Type B pancreatic cell (in vitro differentiated cells): ENCODE results near the gene ZSCAN5B. TPM values are rescaled to one million over a fixed set of nuclear protein-coding genes. Genes with fewer than 3 reads are reported as not detected.

Source experiments
- DNase-seq: peaks from one replicate; pipeline ENCODE4 v3.0.0; 2021; ENCODE audit warnings: mixed read lengths; ENCODE audit not compliant: unreplicated experiment; ENCODE audit errors: extremely low spot score
- H3K27ac Mint-ChIP-seq: 2 replicates; pipeline ENCODE4 v1.8.0; 2021; ENCODE audit warnings: mild to moderate bottlenecking, mixed read lengths
- H3K27me3 Mint-ChIP-seq: 2 replicates; pipeline ENCODE4 v1.8.0; 2021; ENCODE audit warnings: mixed read lengths
- H3K36me3 Mint-ChIP-seq: 2 replicates; pipeline ENCODE4 v1.8.0; 2021; ENCODE audit warnings: mixed read lengths
- H3K4me1 Mint-ChIP-seq: one replicate; pipeline ENCODE4 v1.8.0; 2021; ENCODE audit warnings: mixed read lengths; ENCODE audit not compliant: unreplicated experiment
- H3K4me3 Mint-ChIP-seq: 2 replicates; pipeline ENCODE4 v1.8.0; 2021; ENCODE audit warnings: mild to moderate bottlenecking, mixed read lengths
- H3K9me3 Mint-ChIP-seq: 2 replicates; pipeline ENCODE4 v1.8.0; 2021; ENCODE audit warnings: mixed read lengths
- CTCF ChIP-seq: fragments of 200-600 bp; sonication (generic); conservative IDR thresholded peaks from 2 replicates; pipeline ENCODE4 v1.5.0; 2021; ENCODE audit warnings: antibody characterized with exemption, mild to moderate bottlenecking
- total RNA-seq: library from RNA; stranded (reverse); gene quantifications from 2 replicates; pipeline ENCODE4 v1.2.1, GENCODE V29; 2021; ENCODE audit warnings: low replicate concordance

ZSCAN5B gene
- total RNA-seq, 1 donor from 2014 or later, result not detected

- no peak for TF ChIP-seq CTCF
- H3K27me3 Mint-ChIP-seq, result no peaks in the 10 kb centered on the region
- no peak overlapping the region for H3K27ac Mint-ChIP-seq
- H3K4me1 Mint-ChIP-seq, result peaks cover 14% of the 10 kb centered on the region
- no peaks in the 10 kb centered on the region for H3K9me3 Mint-ChIP-seq
- peaks cover 17% of the 10 kb centered on the region for H3K36me3 Mint-ChIP-seq
- DNase-seq, result no peak
- no peak overlapping the region for H3K4me3 Mint-ChIP-seq
These were observed 50.3 kb downstream of the ZSCAN5B start for GRCh38 chr19:56147307-56147706.

- peaks cover 17% of the 10 kb centered on the region for H3K36me3 Mint-ChIP-seq
- no peaks in the 10 kb centered on the region for H3K9me3 Mint-ChIP-seq
- H3K4me1 Mint-ChIP-seq, result peaks cover 14% of the 10 kb centered on the region
- TF ChIP-seq CTCF, result no peak
- H3K27ac Mint-ChIP-seq, result no peak overlapping the region
- H3K4me3 Mint-ChIP-seq, result no peak overlapping the region
- no peak for DNase-seq
- H3K27me3 Mint-ChIP-seq, result no peaks in the 10 kb centered on the region
These were observed 50.7 kb downstream of the ZSCAN5B start for GRCh38 chr19:56146904-56147303.

GRCh38 chr19:56145698-56146097 lies 51.9 kb downstream of the ZSCAN5B start:
- Mint-ChIP-seq H3K4me3 (no peak overlapping the region), H3K4me1 (peaks cover 18% of the 10 kb centered on the region), H3K27ac (no peak overlapping the region), H3K27me3 (no peaks in the 10 kb centered on the region), H3K36me3 (peaks cover 17% of the 10 kb centered on the region), H3K9me3 (no peaks in the 10 kb centered on the region)
- TF ChIP-seq CTCF, result no peak
- no peak for DNase-seq

GRCh38 chr19:56144831-56145230 lies 52.8 kb downstream of the ZSCAN5B start:
- no peak for DNase-seq
- Mint-ChIP-seq H3K4me1 (peaks cover 26% of the 10 kb centered on the region), H3K9me3 (no peaks in the 10 kb centered on the region), H3K36me3 (peaks cover 11% of the 10 kb centered on the region), H3K27ac (no peak overlapping the region), H3K27me3 (no peaks in the 10 kb centered on the region), H3K4me3 (no peak overlapping the region)
- TF ChIP-seq CTCF, result no peak

- no peak for DNase-seq
- no peak for TF ChIP-seq CTCF
- H3K4me3 Mint-ChIP-seq, result peak overlapping the region; percentile 33
- no peaks in the 10 kb centered on the region for H3K9me3 Mint-ChIP-seq
- peaks cover 7% of the 10 kb centered on the region for H3K36me3 Mint-ChIP-seq
- H3K27ac Mint-ChIP-seq, result no peak overlapping the region
- H3K27me3 Mint-ChIP-seq, result no peaks in the 10 kb centered on the region
- peaks cover 30% of the 10 kb centered on the region for H3K4me1 Mint-ChIP-seq
These were observed 53.2 kb downstream of the ZSCAN5B start for GRCh38 chr19:56144376-56144775.

GRCh38 chr19:56142897-56143434 lies 54.6 kb downstream of the ZSCAN5B start:
- Mint-ChIP-seq H3K4me3 (peak overlapping the region; percentile 97), H3K27ac (peak overlapping the region; percentile 90)
- TF ChIP-seq CTCF, result no peak

More at GRCh38 chr19:56142897-56143434, 54.6 kb downstream of the ZSCAN5B start:
- Mint-ChIP-seq H3K27me3 (no peaks in the 10 kb centered on the region), H3K4me1 (peaks cover 30% of the 10 kb centered on the region), H3K9me3 (no peaks in the 10 kb centered on the region), H3K36me3 (peaks cover 1% of the 10 kb centered on the region)
- no peak for DNase-seq
